PC-9 (cell line): Measurements from ENCODE around the gene ZNF786.

Source experiments
- EZH2 ChIP-seq: fragments of 200-600 bp; sonication (generic); IDR thresholded peaks from 2 replicates; pipeline ENCODE4 v1.8.0; 2017; ENCODE audit warnings: antibody characterized with exemption, low read depth
- TF ChIP-seq, protein P1 (sequence below): fragments of 200-600 bp; sonication (generic); conservative IDR thresholded peaks from 2 replicates; pipeline ENCODE4 v1.6.1; 2017; ENCODE audit warnings: mixed run types, antibody characterized with exemption, mild to moderate bottlenecking, moderate library complexity

DNA sequence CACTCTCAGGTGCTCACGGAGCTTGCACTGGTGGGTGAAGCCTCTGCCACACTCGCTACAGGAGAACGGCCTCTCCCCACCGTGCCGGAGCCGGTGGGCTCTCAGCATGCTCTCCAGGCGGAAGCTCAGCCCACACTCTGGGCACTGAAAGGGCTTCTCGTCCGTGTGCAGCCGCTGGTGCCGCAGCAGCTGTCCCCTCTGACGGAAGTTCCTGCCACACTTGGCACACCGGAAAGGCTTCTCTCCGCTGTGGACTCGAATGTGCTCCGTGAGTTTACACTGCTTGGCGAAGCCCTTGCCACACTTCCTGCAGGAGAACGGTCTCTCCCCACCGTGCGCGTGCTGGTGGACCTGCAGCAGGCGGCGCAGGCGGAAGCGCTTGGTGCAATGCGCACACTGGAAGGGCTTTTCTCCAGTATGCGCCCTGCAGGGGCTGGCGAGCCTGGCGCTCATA lies 19.3 kb downstream of the ZNF786 start:
- TF ChIP-seq, protein P1, sequence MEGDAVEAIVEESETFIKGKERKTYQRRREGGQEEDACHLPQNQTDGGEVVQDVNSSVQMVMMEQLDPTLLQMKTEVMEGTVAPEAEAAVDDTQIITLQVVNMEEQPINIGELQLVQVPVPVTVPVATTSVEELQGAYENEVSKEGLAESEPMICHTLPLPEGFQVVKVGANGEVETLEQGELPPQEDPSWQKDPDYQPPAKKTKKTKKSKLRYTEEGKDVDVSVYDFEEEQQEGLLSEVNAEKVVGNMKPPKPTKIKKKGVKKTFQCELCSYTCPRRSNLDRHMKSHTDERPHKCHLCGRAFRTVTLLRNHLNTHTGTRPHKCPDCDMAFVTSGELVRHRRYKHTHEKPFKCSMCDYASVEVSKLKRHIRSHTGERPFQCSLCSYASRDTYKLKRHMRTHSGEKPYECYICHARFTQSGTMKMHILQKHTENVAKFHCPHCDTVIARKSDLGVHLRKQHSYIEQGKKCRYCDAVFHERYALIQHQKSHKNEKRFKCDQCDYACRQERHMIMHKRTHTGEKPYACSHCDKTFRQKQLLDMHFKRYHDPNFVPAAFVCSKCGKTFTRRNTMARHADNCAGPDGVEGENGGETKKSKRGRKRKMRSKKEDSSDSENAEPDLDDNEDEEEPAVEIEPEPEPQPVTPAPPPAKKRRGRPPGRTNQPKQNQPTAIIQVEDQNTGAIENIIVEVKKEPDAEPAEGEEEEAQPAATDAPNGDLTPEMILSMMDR = no peak
- TF ChIP-seq EZH2 = no peak
